ENCODE data around the gene FLOT1. TPM values are rescaled to one million over a fixed set of nuclear protein-coding genes. Genes with fewer than 3 reads are reported as not detected.

The FLOT1 gene
- total RNA-seq, 1 donor from 2014 or later = 77.6 TPM

DNA sequence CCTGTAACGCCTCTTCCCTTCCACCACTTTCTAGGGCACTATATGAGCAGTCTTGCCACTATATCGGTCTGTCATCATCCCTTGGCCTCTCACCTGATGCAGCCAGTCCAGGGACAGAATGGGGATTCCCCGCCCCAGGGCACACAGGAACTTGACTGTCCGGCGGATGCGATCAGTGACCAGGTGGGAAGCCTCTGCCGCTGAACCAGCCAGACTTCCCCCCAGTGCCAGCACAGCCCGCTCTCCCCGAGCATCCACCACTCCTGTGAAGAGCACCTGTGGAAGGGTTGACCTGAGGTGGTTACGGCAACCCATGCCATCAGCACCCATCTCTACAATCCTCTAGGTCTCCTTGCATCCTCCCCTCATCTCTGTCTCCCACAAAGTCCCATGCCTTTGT lies 39.5 kb downstream of the FLOT1 start:
- H3K36me3 Mint-ChIP-seq (ENCODE audit: low read depth, unreplicated experiment) = peaks cover 31% of the 10 kb centered on the region
- no peak overlapping the region for H3K4me2 ChIP-seq (ENCODE audit: low read length)

DNA sequence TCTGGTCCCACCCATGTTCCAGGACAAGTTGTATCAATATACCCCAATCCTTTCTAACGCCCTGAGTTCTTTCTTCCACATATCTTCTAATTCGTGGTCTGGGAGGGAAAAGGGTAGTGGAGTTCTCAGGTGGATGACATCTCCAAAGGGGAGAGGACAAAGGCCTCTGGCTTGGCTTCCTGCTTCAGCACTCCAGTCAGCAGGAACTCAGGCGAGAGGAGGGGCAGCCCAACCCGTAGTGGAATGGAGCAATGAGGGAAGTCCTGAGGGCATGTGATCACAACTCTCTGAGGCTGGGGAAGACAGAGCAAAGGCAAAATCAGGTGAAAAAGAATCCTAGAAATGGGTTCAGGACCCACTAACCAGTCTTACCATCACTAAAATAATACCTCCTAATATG lies 42.1 kb downstream of the FLOT1 start:
- no peak overlapping the region for H3K4me3 ChIP-seq (ENCODE audit: insufficient read depth, low read depth, low read length)
- peaks cover 6% of the 10 kb centered on the region for H3K36me3 ChIP-seq (ENCODE audit: insufficient read depth, low read length)
- peak overlapping the region; percentile 24 for H3K27ac Mint-ChIP-seq (ENCODE audit: unreplicated experiment)
- no peak overlapping the region for H3K27ac ChIP-seq (ENCODE audit: low read depth, low read length)
- no peaks in the 10 kb centered on the region for H3K27me3 ChIP-seq (ENCODE audit: insufficient read depth, low read length)
- H3K9ac ChIP-seq (ENCODE audit: low read length) = no peak overlapping the region
- peaks cover 23% of the 10 kb centered on the region for H3K36me3 Mint-ChIP-seq (ENCODE audit: low read depth, unreplicated experiment)
- peaks cover 3% of the 10 kb centered on the region for H3K4me1 Mint-ChIP-seq (ENCODE audit: low read depth, unreplicated experiment)
- H3K4me1 ChIP-seq (ENCODE audit: insufficient read depth, low read length) = peaks cover 2% of the 10 kb centered on the region
- H3K27me3 Mint-ChIP-seq (ENCODE audit: low read depth, unreplicated experiment) = no peaks in the 10 kb centered on the region
- no peaks in the 10 kb centered on the region for H3K9me3 ChIP-seq (ENCODE audit: insufficient read depth, low read depth, low read length)
- DNase-seq (ENCODE audit: low read depth) (no peak), FAIRE-seq (no peak)
- no peaks in the 10 kb centered on the region for H4K20me1 ChIP-seq (ENCODE audit: insufficient read depth, low read length)
- H3K79me2 ChIP-seq (ENCODE audit: insufficient read depth, low read length) = no peaks in the 10 kb centered on the region
- H2AFZ ChIP-seq (ENCODE audit: low read depth, low read length) = no peak overlapping the region
- H3K9me3 Mint-ChIP-seq (ENCODE audit: unreplicated experiment) = no peaks in the 10 kb centered on the region
- H3K4me3 Mint-ChIP-seq (ENCODE audit: unreplicated experiment) = no peak overlapping the region
- TF ChIP-seq, protein P1, sequence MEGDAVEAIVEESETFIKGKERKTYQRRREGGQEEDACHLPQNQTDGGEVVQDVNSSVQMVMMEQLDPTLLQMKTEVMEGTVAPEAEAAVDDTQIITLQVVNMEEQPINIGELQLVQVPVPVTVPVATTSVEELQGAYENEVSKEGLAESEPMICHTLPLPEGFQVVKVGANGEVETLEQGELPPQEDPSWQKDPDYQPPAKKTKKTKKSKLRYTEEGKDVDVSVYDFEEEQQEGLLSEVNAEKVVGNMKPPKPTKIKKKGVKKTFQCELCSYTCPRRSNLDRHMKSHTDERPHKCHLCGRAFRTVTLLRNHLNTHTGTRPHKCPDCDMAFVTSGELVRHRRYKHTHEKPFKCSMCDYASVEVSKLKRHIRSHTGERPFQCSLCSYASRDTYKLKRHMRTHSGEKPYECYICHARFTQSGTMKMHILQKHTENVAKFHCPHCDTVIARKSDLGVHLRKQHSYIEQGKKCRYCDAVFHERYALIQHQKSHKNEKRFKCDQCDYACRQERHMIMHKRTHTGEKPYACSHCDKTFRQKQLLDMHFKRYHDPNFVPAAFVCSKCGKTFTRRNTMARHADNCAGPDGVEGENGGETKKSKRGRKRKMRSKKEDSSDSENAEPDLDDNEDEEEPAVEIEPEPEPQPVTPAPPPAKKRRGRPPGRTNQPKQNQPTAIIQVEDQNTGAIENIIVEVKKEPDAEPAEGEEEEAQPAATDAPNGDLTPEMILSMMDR (IDR thresholded peaks at IDR 0.05; ENCODE audit: insufficient read depth, low read depth, low read length) = no peak
- no peak for TF ChIP-seq EZH2 (IDR thresholded peaks at IDR 0.05; ENCODE audit: insufficient read depth, low read length)
- no peak overlapping the region for H3K4me2 ChIP-seq (ENCODE audit: low read length)

More for the DNA sequence above, 39.5 kb downstream of the FLOT1 start:
- Histone ChIP-seq H3K79me2 (ENCODE audit: insufficient read depth, low read length) (no peaks in the 10 kb centered on the region), H3K27ac (ENCODE audit: low read depth, low read length) (no peak overlapping the region), H3K4me3 (ENCODE audit: insufficient read depth, low read depth, low read length) (no peak overlapping the region), H3K9ac (ENCODE audit: low read length) (no peak overlapping the region), H3K27me3 (ENCODE audit: insufficient read depth, low read length) (no peaks in the 10 kb centered on the region), H3K9me3 (ENCODE audit: insufficient read depth, low read depth, low read length) (no peaks in the 10 kb centered on the region), H2AFZ (ENCODE audit: low read depth, low read length) (no peak overlapping the region), H3K36me3 (ENCODE audit: insufficient read depth, low read length) (peaks cover 15% of the 10 kb centered on the region), H4K20me1 (ENCODE audit: insufficient read depth, low read length) (no peaks in the 10 kb centered on the region), H3K4me1 (ENCODE audit: insufficient read depth, low read length) (no peaks in the 10 kb centered on the region)
- no peaks in the 10 kb centered on the region for H3K27me3 Mint-ChIP-seq (ENCODE audit: low read depth, unreplicated experiment)
- FAIRE-seq (no peak), DNase-seq (ENCODE audit: low read depth) (no peak)
- no peak for TF ChIP-seq EZH2 (IDR thresholded peaks at IDR 0.05; ENCODE audit: insufficient read depth, low read length)
- TF ChIP-seq, protein P1 (IDR thresholded peaks at IDR 0.05; ENCODE audit: insufficient read depth, low read depth, low read length) = no peak
- no peak overlapping the region for H3K4me3 Mint-ChIP-seq (ENCODE audit: unreplicated experiment)
- H3K27ac Mint-ChIP-seq (ENCODE audit: unreplicated experiment) = no peak overlapping the region
- H3K4me1 Mint-ChIP-seq (ENCODE audit: low read depth, unreplicated experiment) = peaks cover 3% of the 10 kb centered on the region
- H3K9me3 Mint-ChIP-seq (ENCODE audit: unreplicated experiment) = no peaks in the 10 kb centered on the region

DNA sequence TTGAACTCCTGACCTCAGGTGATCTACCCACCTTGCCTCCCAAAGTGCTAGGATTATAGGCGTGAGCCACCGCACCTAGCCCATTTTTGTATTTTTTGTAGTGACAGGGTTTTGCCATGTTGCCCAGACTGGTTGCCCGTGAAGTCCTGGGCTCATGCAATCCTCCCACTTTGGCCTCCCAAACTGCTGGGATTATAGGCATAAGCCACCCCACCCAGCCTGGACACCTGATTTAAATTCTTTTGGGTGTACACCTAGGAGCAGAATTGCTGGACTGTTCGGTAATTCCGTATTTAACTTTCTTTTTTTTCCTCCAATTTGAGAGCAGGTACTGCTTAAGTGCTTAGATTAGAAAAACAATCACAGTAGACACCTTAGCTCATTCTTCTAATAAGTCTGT lies 46.1 kb downstream of the FLOT1 start:
- DNase-seq (ENCODE audit: low read depth) (no peak), FAIRE-seq (no peak)
- no peaks in the 10 kb centered on the region for H3K27me3 Mint-ChIP-seq (ENCODE audit: low read depth, unreplicated experiment)
- Histone ChIP-seq H3K79me2 (ENCODE audit: insufficient read depth, low read length) (no peaks in the 10 kb centered on the region), H3K4me1 (ENCODE audit: insufficient read depth, low read length) (peaks cover 8% of the 10 kb centered on the region), H3K36me3 (ENCODE audit: insufficient read depth, low read length) (peaks cover 2% of the 10 kb centered on the region), H3K4me3 (ENCODE audit: insufficient read depth, low read depth, low read length) (no peak overlapping the region), H4K20me1 (ENCODE audit: insufficient read depth, low read length) (no peaks in the 10 kb centered on the region), H2AFZ (ENCODE audit: low read depth, low read length) (no peak overlapping the region), H3K4me2 (ENCODE audit: low read length) (no peak overlapping the region), H3K27me3 (ENCODE audit: insufficient read depth, low read length) (no peaks in the 10 kb centered on the region), H3K27ac (ENCODE audit: low read depth, low read length) (no peak overlapping the region), H3K9me3 (ENCODE audit: insufficient read depth, low read depth, low read length) (no peaks in the 10 kb centered on the region), H3K9ac (ENCODE audit: low read length) (no peak overlapping the region)
- H3K4me3 Mint-ChIP-seq (ENCODE audit: unreplicated experiment) = no peak overlapping the region
- no peaks in the 10 kb centered on the region for H3K9me3 Mint-ChIP-seq (ENCODE audit: unreplicated experiment)
- TF ChIP-seq, protein P1 (IDR thresholded peaks at IDR 0.05; ENCODE audit: insufficient read depth, low read depth, low read length) = no peak
- TF ChIP-seq EZH2 (IDR thresholded peaks at IDR 0.05; ENCODE audit: insufficient read depth, low read length) = no peak
- no peak overlapping the region for H3K27ac Mint-ChIP-seq (ENCODE audit: unreplicated experiment)
- peaks cover 13% of the 10 kb centered on the region for H3K4me1 Mint-ChIP-seq (ENCODE audit: low read depth, unreplicated experiment)
- H3K36me3 Mint-ChIP-seq (ENCODE audit: low read depth, unreplicated experiment) = peaks cover 6% of the 10 kb centered on the region
